Uterus (tissue), 2 donors: ENCODE results near the gene CHTF8.

Experiments
- POLR2A ChIP-seq, 2 donors: fragments of 450-650 bp; IDR thresholded peaks; one replicate each; pipeline ENCODE4 v1.6.1; 2016; ENCODE audit warnings: antibody characterized with exemption in 2 of 2, mild to moderate bottlenecking in 1 of 2, moderate library complexity in 1 of 2
- TF ChIP-seq, protein P1 (sequence below), 4 experiments: fragments of 200-600 bp in 2 of 4; fragments of 450-650 bp in 2 of 4; sonication (generic) in 2 of 4; IDR thresholded peaks; one replicate each; pipeline ENCODE4 v1.5.1; 2016 to 2019; ENCODE audit warnings: antibody characterized with exemption in 4 of 4, mild to moderate bottlenecking in 2 of 4, moderate library complexity in 1 of 4

DNA sequence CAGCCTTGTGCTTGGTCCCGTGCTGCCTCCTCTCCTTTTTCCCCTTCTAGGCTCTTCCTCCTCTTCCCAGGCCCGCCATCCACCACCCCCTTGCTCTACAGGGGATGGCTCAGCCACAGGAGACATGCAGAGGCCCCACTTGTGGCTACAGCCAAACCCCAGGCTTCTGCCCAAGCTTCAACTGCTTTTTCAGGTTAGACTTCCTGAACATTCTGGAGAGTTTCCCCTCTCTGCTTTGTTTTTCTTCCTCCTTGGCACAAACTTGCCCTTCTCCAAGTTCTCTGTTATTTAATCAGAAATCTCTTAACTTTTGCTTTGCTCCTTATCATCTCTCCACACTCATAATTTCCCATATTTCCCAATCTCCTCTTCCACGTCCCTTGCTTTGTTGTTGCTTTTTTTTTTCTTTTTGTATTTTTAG is 45.2 kb downstream of the CHTF8 start:
- TF ChIP-seq POLR2A (IDR thresholded peaks at IDR 0.05) = no peak
- TF ChIP-seq, protein P1, sequence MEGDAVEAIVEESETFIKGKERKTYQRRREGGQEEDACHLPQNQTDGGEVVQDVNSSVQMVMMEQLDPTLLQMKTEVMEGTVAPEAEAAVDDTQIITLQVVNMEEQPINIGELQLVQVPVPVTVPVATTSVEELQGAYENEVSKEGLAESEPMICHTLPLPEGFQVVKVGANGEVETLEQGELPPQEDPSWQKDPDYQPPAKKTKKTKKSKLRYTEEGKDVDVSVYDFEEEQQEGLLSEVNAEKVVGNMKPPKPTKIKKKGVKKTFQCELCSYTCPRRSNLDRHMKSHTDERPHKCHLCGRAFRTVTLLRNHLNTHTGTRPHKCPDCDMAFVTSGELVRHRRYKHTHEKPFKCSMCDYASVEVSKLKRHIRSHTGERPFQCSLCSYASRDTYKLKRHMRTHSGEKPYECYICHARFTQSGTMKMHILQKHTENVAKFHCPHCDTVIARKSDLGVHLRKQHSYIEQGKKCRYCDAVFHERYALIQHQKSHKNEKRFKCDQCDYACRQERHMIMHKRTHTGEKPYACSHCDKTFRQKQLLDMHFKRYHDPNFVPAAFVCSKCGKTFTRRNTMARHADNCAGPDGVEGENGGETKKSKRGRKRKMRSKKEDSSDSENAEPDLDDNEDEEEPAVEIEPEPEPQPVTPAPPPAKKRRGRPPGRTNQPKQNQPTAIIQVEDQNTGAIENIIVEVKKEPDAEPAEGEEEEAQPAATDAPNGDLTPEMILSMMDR (IDR thresholded peaks at IDR 0.05) = no peak
